K562 (cell line): Measurements from ENCODE around the gene WWOX. TPM values are rescaled to one million over a fixed set of nuclear protein-coding genes. Genes with fewer than 3 reads are reported as not detected.

Experiments
- ATAC-seq: fragments of 200-7000 bp; cut with Tn5 transposase; 3 replicates; pipeline ENCODE4 v1.9.1; 2020; ENCODE audit warnings: moderate library complexity
- BruUV-seq: library from RNA; stranded (reverse); fragments of 400-500 nt; replicated peaks from 2 replicates; lab custom pipeline; 2021; lab: Mats Ljungman, UMichigan
- CTCF ChIA-PET: fragments of 300-600 bp; formaldehyde crosslinking; extraction: SDS; loops from one replicate; lab custom pipeline; 2021; ENCODE audit warnings: low intra/inter-chr PET ratio; lab: Yijun Ruan, JAX
- POLR2A ChIA-PET: fragments of 300-600, 350-650 bp; sonication (Branson Sonifier 250); formaldehyde crosslinking; extraction: SDS; loops from one replicate; lab custom pipeline; 2021; ENCODE audit warnings: antibody characterized with exemption, inconsistent platforms; lab: Yijun Ruan, JAX
- DNase-seq, 4 experiments: peaks; one replicate each; pipeline versions ENCODE4 v3.0.0 to v3.0.0-alpha.2; 2011 to 2018; ENCODE audit warnings: low spot score in 3 of 4, mixed read lengths in 3 of 4; ENCODE audit errors: extremely low read depth in 1 of 4
- FAIRE-seq: peaks from 2 replicates; lab custom pipeline; 2011; peaks lifted over from hg19 to GRCh38; lab: Jason Lieb, UNC
- H2AFZ ChIP-seq: 2 replicates; pipeline ENCODE4 v1.6.0; 2011; ENCODE audit warnings: low read depth, low read length, control low read depth, inconsistent platforms
- H3K27ac ChIP-seq: fragments of 200-600 bp; 3 replicates; pipeline ENCODE4 v1.8.0; 2011; ENCODE audit warnings: low read depth, mild to moderate bottlenecking, control low read depth, inconsistent platforms, low read length, moderate library complexity, mixed read lengths; ENCODE audit errors: extremely low read depth
- H3K27me3 ChIP-seq, 2 experiments: fragments of 300-600 bp in 1 of 2; 2 replicates in 1 of 2; 3 replicates in 1 of 2; pipeline versions ENCODE4 v1.6.0 to v1.8.0; 2011; ENCODE audit warnings: inconsistent platforms in 2 of 2, low read length in 2 of 2, mild to moderate bottlenecking in 1 of 2, mixed read lengths in 1 of 2, moderate library complexity in 1 of 2; ENCODE audit not compliant: control insufficient read depth in 2 of 2, insufficient read depth in 2 of 2
- H3K36me3 ChIP-seq: fragments of 300-600 bp; 3 replicates; pipeline ENCODE4 v1.8.0; 2011; ENCODE audit warnings: mild to moderate bottlenecking, low read length, inconsistent platforms; ENCODE audit not compliant: control insufficient read depth, insufficient read depth
- H3K4me1 ChIP-seq, 2 experiments: fragments of 200-600 bp in 1 of 2; replicated peaks in 1 of 2; 2 replicates in 1 of 2; 3 replicates in 1 of 2; pipeline versions ENCODE4 v1.5.1 to v1.8.0; 2011; ENCODE audit warnings: inconsistent platforms in 2 of 2, low read length in 2 of 2, mild to moderate bottlenecking in 1 of 2, mixed read lengths in 1 of 2, moderate library complexity in 1 of 2; ENCODE audit not compliant: control insufficient read depth in 2 of 2, insufficient read depth in 2 of 2
- H3K4me2 ChIP-seq: 2 replicates; pipeline ENCODE4 v1.6.1; 2011; ENCODE audit warnings: low read length, control low read depth, inconsistent platforms, mixed read lengths; ENCODE audit not compliant: insufficient read depth
- H3K4me3 ChIP-seq: fragments of 200-600 bp; sonication (generic), shearing (Covaris generic); 2 replicates; pipeline ENCODE4 v1.5.1; 2016; ENCODE audit warnings: control low read depth, inconsistent platforms
- H3K79me2 ChIP-seq: fragments of 200-600 bp; 3 replicates; pipeline ENCODE4 v1.8.0; 2011; ENCODE audit warnings: low read length, inconsistent platforms; ENCODE audit not compliant: control insufficient read depth, insufficient read depth
- H3K9ac ChIP-seq, 2 experiments: 2 replicates each; pipeline versions ENCODE4 v1.6.0 to v1.6.1; 2011; ENCODE audit warnings: low read depth in 2 of 2, low read length in 2 of 2, control low read depth in 1 of 2, inconsistent platforms in 1 of 2, mild to moderate bottlenecking in 1 of 2, mixed read lengths in 1 of 2; ENCODE audit not compliant: insufficient read depth in 1 of 2
- H3K9me1 ChIP-seq: one replicate; pipeline ENCODE4 v1.6.0; 2011; ENCODE audit warnings: inconsistent platforms, mild to moderate bottlenecking, low read length, moderate library complexity; ENCODE audit not compliant: control insufficient read depth, insufficient read depth
- H3K9me3 ChIP-seq: replicated peaks from 2 replicates; pipeline ENCODE4 v1.5.1; 2011; ENCODE audit warnings: low read depth, low read length, inconsistent platforms; ENCODE audit not compliant: control insufficient read depth, insufficient read depth
- H4K20me1 ChIP-seq: replicated peaks from 2 replicates; pipeline ENCODE4 v1.6.1; 2011; ENCODE audit warnings: low read length, inconsistent platforms, mixed read lengths; ENCODE audit not compliant: control insufficient read depth, insufficient read depth
- ARID1B ChIP-seq: fragments of 450-650 bp; IDR thresholded peaks from 2 replicates; pipeline ENCODE4 v1.6.1; 2016; ENCODE audit warnings: antibody characterized with exemption, mild to moderate bottlenecking, inconsistent platforms
- ARID3A ChIP-seq: IDR thresholded peaks from 2 replicates; pipeline ENCODE4 v1.6.1; 2012; ENCODE audit warnings: low read depth, low read length, improper control_type of control experiment, borderline replicate concordance
- ARNT ChIP-seq, 2 experiments: fragments of 450-650 bp; IDR thresholded peaks; 2 replicates each; pipeline ENCODE4 v1.6.1; 2016; ENCODE audit warnings: mild to moderate bottlenecking in 1 of 2
- CBFA2T3 ChIP-seq: fragments of 450-650 bp; IDR thresholded peaks from 2 replicates; pipeline ENCODE4 v1.6.1; 2017
- GABPA ChIP-seq: fragments of 200-800 bp; sonication (Bioruptor generic); conservative IDR thresholded peaks from 2 replicates; pipeline ENCODE4 v1.6.1; 2016; ENCODE audit warnings: low read depth, missing genetic modification characterization, missing compliant biosample characterization
- GATAD2B ChIP-seq: fragments of 450-650 bp; IDR thresholded peaks from 2 replicates; pipeline ENCODE4 v1.6.1; 2017; ENCODE audit warnings: mild to moderate bottlenecking, borderline replicate concordance
- HOMEZ ChIP-seq: fragments of 250-450 bp; sonication (Bioruptor Pico); IDR thresholded peaks from 2 replicates; pipeline ENCODE4 v1.4.0; 2020; ENCODE audit warnings: mild to moderate bottlenecking, moderate library complexity
- HOXB6 ChIP-seq: fragments of 250-450 bp; sonication (Bioruptor Pico); IDR thresholded peaks from 2 replicates; pipeline ENCODE4 v1.5.1; 2022; ENCODE audit warnings: mild to moderate bottlenecking, borderline replicate concordance
- IRF1 ChIP-seq: sonication (generic); formaldehyde crosslinking; IDR thresholded peaks from 2 replicates; pipeline ENCODE4 v1.8.0; 2022; ENCODE audit warnings: missing genetic modification reagents, mild to moderate bottlenecking, borderline replicate concordance
- KDM5B ChIP-seq: fragments of 200-600 bp; sonication (generic); IDR thresholded peaks from 2 replicates; pipeline ENCODE4 v1.6.1; 2012; ENCODE audit warnings: low read depth, mild to moderate bottlenecking, moderate library complexity, low read length, control low read depth, inconsistent platforms; ENCODE audit not compliant: insufficient replicate concordance
- KLF13 ChIP-seq: fragments of 450-650 bp; IDR thresholded peaks from 2 replicates; pipeline ENCODE4 v1.6.1; 2016; ENCODE audit warnings: missing genetic modification characterization, low read depth, mild to moderate bottlenecking, missing compliant biosample characterization, moderate library complexity, borderline replicate concordance
- NKRF ChIP-seq: fragments of 450-650 bp; IDR thresholded peaks from 2 replicates; pipeline ENCODE4 v1.6.1; 2016; ENCODE audit warnings: borderline replicate concordance
- RBM22 ChIP-seq: fragments of 200-400 bp; formaldehyde crosslinking; IDR thresholded peaks from 2 replicates; pipeline ENCODE4 v1.6.1; 2018; ENCODE audit warnings: low read length, low read depth; ENCODE audit not compliant: poor library complexity, severe bottlenecking
- SNRNP70 ChIP-seq: fragments of 200-400 bp; formaldehyde crosslinking; optimal IDR thresholded peaks from 2 replicates; pipeline ENCODE3; 2017; ENCODE audit warnings: low read depth, low read length
- ZNF23 ChIP-seq: fragments of 250-450 bp; sonication (Bioruptor Pico); IDR thresholded peaks from 2 replicates; pipeline ENCODE4 v1.4.0; 2020; ENCODE audit warnings: mild to moderate bottlenecking
- WGBS: fragments of 100-300 bp; shearing (Covaris generic); methylation state at CpG from one replicate; pipeline ENCODE4 v1.1.6; 2016; ENCODE audit warnings: low coverage, mixed read lengths; ENCODE audit not compliant: insufficient coverage; ENCODE audit errors: missing lambda C conversion rate; 5-methylcytosine and 5-hydroxymethylcytosine counted together
- in situ Hi-C: fragments of 300-500 bp; cut with MboI; formaldehyde crosslinking; loops from 4 replicates; pipeline ENCODE4 v1.15.0; 2018; ENCODE audit warnings: inconsistent platforms, mixed read lengths
- intact Hi-C: fragments of 100-400 bp; cut with micrococcal nuclease; formaldehyde crosslinking; loops from 2 replicates; pipeline ENCODE4 v1.14.2; 2022
- polyA plus RNA-seq, 8 experiments: library from polyadenylated mRNA; depleted of rRNA in 4 of 8; stranded (reverse) in 5 of 8; unstranded in 3 of 8; fragments of >200 nt; fragmentation: Nextera tagmentation in 2 of 8; fragmentation: Illumina TruSeq in 1 of 8; extraction: Ambion mirVana in 2 of 8; extraction: Trizol in 1 of 8; gene quantifications; 2 replicates each; pipeline versions ENCODE4 v1.2.1 to v1.2.3, GENCODE V29; 2011 to 2014; ENCODE audit warnings: inconsistent platforms in 1 of 8, missing spikeins in 1 of 8
- total RNA-seq, 7 experiments: library from RNA; depleted of rRNA in 6 of 7; stranded (reverse); fragments of >200 nt in 6 of 7; fragmentation: Illumina TruSeq in 2 of 7; extraction: Trizol in 2 of 7; gene quantifications; 2 replicates each; pipeline versions ENCODE4 v1.2.1 to v1.2.3, GENCODE V29; 2011 to 2021; ENCODE audit warnings: low replicate concordance in 1 of 7

Gene WWOX
- total and polyA plus RNA-seq, 9 of the 15 experiments (the other 6 are each of a cell fraction or from before 2014, with no cell fraction given), result 1.6 to 22.7 (median 8.1) TPM

GRCh38 chr16:79204486-79204885, 1105.0 kb downstream of the WWOX start:
- ATAC-seq (no peak), DNase-seq (no peak), FAIRE-seq (no peak)
- H3K4me1 ChIP-seq, result no peaks in the 10 kb centered on the region
- H3K9me3 ChIP-seq, result no peaks in the 10 kb centered on the region
- TF ChIP-seq SNRNP70 (no peak), CBFA2T3 (no peak), HOMEZ (no peak), IRF1 (CRISPR knock-in tag) (no peak), ARID1B (no peak), ZNF23 (CRISPR knock-in tag) (no peak), KLF13 (tag) (no peak), GATAD2B (no peak), ARNT (IDR thresholded peaks at IDR 0.05) (no peak), NKRF (no peak), GABPA (no peak), RBM22 (no peak), HOXB6 (no peak), ARID3A (no peak), KDM5B (no peak)
- peaks cover 3 to 18% of the 10 kb centered on the region in 2 experiments; a peak in 4 of 5 replicates for H3K27me3 ChIP-seq
- H3K9me1 ChIP-seq, result no peaks in the 10 kb centered on the region
- H3K36me3 ChIP-seq, result no peaks in the 10 kb centered on the region
- POLR2A ChIA-PET, result no interaction called here
- no peak overlapping the region for H2AFZ ChIP-seq
- CTCF ChIA-PET, result no interaction called here
- no peak overlapping the region for H3K9ac ChIP-seq
- no peak overlapping the region for H3K4me2 ChIP-seq
- no peaks in the 10 kb centered on the region for H3K79me2 ChIP-seq
- peaks cover 4% of the 10 kb centered on the region; the same call in 1 of the 2 replicates for H4K20me1 ChIP-seq
- in situ Hi-C loops, result no loop called here
- intact Hi-C loops, result no loop called here
- H3K27ac ChIP-seq, result no peak overlapping the region
- H3K4me3 ChIP-seq, result no peak overlapping the region
- no TSS peak for BruUV-seq
- 0% methylated on average over 8 of the region's 8 CpGs for WGBS
